ENCODE measurements around the gene TBL1X. TPM values are rescaled to one million over a fixed set of nuclear protein-coding genes. Genes with fewer than 3 reads are reported as not detected.
A peak's percentile ranks its signal among the peaks of the same experiment; 100 is the strongest.

Gene TBL1X
- total and polyA plus RNA-seq, 2 of the 13 experiments (the other 11 are each of a cell fraction or from before 2014, with no cell fraction given): 17.6 to 19.9 TPM

DNA sequence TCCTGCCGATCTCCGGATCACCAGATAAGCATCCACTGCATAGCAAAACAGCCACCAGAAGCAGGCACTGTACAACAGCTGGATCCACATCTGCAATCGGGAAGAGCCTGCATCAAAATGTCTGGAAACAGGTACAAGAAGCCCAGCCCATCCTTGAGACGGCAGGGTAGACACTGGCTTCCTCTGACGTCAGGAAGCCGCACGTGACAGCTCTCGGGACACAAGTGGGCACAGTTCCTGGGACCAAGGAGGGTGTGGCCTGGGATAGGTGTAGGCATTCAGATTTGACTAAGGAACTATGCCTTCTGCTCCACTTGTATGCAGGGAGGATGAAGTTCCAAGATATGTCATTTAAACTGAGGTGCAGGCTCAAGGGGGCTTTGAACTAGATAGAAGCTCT lies 294.5 kb downstream of the TBL1X start:
- Histone ChIP-seq H3K79me2 (ENCODE audit: insufficient read depth, low read length) (no peaks in the 10 kb centered on the region), H4K20me1 (ENCODE audit: insufficient read depth, low read length) (no peaks in the 10 kb centered on the region), H3K4me2 (ENCODE audit: low read depth, low read length) (no peak overlapping the region), H3K4me1 (ENCODE audit: insufficient read depth, low read length) (no peaks in the 10 kb centered on the region), H3K27me3 (ENCODE audit: control insufficient read depth in 1 of 2, insufficient read depth in 2 of 2, low read length in 2 of 2) (no peaks in the 10 kb centered on the region), H3K9me3 (ENCODE audit: low read length) (no peaks in the 10 kb centered on the region), H3K27ac (ENCODE audit: extremely low read length, insufficient read depth, low read length) (no peak overlapping the region), H3K9ac (ENCODE audit: insufficient read depth, low read depth, low read length) (no peak overlapping the region), H3K4me3 (replicated peaks in 1 of 3; ENCODE audit: insufficient read depth in 1 of 3, low read depth in 2 of 3, low read length in 3 of 3) (no peak overlapping the region), H2AFZ (ENCODE audit: low read length) (no peak overlapping the region), H3K36me3 (replicated peaks in 1 of 2; ENCODE audit: control insufficient read depth in 1 of 2, insufficient read depth in 2 of 2, low read length in 2 of 2) (no peaks in the 10 kb centered on the region)
- in situ Hi-C loops (cut with HindIII; ENCODE audit: extremely low pct_ligation_motif_present, low pct_unique_long_range_greater_than_20kb): no loop called here
- ATAC-seq: no peak
- DNase-seq (ENCODE audit: low spot score): no peak
- intact Hi-C loops (cut with micrococcal nuclease; ENCODE audit: unreplicated experiment): no loop called here
- FAIRE-seq: no peak
- no TSS peak for BruUV-seq (replicated peaks)
- ChIA-PET POLR2A (no interaction called here), CTCF (ENCODE audit: low intra/inter-chr PET ratio, low total read pairs) (no interaction called here)
- TF ChIP-seq CREB1 (IDR thresholded peaks at IDR 0.05) (0 out of 2 replicates have a peak, but pooled peaks have one; percentile 6), CREB1 (CRISPR knock-in tag; IDR thresholded peaks at IDR 0.05) (no peak), CHCHD3 (CRISPR knock-in tag; IDR thresholded peaks at IDR 0.05) (no peak), AKAP8 (CRISPR knock-in tag; IDR thresholded peaks at IDR 0.05) (no peak), ZNF138 (CRISPR knock-in tag; IDR thresholded peaks at IDR 0.05; ENCODE audit: low read depth) (no peak)
- TF ChIP-seq, protein P1, sequence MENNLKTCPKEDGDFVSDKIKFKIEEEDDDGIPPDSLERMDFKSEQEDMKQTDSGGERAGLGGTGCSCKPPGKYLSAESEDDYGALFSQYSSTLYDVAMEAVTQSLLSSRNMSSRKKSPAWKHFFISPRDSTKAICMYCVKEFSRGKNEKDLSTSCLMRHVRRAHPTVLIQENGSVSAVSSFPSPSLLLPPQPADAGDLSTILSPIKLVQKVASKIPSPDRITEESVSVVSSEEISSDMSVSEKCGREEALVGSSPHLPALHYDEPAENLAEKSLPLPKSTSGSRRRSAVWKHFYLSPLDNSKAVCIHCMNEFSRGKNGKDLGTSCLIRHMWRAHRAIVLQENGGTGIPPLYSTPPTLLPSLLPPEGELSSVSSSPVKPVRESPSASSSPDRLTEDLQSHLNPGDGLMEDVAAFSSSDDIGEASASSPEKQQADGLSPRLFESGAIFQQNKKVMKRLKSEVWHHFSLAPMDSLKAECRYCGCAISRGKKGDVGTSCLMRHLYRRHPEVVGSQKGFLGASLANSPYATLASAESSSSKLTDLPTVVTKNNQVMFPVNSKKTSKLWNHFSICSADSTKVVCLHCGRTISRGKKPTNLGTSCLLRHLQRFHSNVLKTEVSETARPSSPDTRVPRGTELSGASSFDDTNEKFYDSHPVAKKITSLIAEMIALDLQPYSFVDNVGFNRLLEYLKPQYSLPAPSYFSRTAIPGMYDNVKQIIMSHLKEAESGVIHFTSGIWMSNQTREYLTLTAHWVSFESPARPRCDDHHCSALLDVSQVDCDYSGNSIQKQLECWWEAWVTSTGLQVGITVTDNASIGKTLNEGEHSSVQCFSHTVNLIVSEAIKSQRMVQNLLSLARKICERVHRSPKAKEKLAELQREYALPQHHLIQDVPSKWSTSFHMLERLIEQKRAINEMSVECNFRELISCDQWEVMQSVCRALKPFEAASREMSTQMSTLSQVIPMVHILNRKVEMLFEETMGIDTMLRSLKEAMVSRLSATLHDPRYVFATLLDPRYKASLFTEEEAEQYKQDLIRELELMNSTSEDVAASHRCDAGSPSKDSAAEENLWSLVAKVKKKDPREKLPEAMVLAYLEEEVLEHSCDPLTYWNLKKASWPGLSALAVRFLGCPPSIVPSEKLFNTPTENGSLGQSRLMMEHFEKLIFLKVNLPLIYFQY (CRISPR knock-in tag; IDR thresholded peaks at IDR 0.05; ENCODE audit: borderline replicate concordance): no peak
- TF ChIP-seq, protein P2, sequence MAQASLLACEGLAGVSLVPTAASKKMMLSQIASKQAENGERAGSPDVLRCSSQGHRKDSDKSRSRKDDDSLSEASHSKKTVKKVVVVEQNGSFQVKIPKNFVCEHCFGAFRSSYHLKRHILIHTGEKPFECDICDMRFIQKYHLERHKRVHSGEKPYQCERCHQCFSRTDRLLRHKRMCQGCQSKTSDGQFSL (CRISPR knock-in tag; IDR thresholded peaks at IDR 0.05): no peak
- 57% methylated on average over 7 of the region's 8 CpGs for WGBS (ENCODE audit: low lambda C conversion rate)
